GM19397 (cell line): Measurements from ENCODE around the gene CX3CL1.

ENCODE experiments used
- ATAC-seq: cut with Tn5 transposase; IDR thresholded peaks from one replicate; pipeline ENCODE4 v1.9.1; 2021; ENCODE audit warnings: mild to moderate bottlenecking, moderate library complexity; ENCODE audit not compliant: unreplicated experiment

The CX3CL1 gene

DNA sequence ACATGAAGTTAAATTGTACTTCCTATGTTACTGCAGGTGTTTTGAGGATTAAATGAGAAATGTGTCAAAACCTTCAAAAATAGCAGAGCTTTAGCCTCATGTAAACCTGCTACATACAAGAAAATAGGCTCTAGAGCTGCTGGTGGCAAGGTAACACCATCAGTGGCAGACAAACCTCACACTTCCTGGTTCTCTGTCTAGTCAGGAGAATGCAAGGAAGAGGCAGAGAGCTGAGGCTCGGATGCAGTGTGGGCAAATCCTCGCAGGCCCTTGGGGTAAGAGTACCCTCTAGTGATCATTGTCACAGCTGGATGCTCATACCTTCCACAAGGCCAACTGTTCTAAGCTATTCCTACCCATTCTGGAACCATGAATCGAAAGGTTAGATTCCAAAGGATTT, 60.7 kb downstream of the CX3CL1 start:
- no peak for ATAC-seq

DNA sequence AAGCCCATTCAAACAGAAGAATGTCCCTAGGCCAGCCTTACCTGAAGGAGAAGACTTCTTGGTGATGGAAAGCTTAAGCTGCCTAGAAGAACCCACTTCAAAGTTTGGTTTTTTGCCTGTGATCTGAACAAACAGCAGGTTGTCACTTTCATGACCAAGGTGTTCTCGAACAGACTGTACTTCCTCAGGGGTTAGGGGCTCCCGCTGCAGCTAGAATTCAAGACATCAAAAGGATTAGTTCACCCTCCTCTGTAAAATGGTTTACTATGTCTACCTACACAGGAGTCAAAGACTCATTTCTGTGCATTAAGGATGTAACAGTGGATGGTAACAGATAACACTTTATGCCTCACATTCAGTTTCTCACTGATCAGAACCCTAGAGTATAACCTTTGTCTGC, 61.7 kb downstream of the CX3CL1 start:
- no peak for ATAC-seq
